IPS-15b (cell line): ENCODE results near the gene IFT80.

Experiments used
- H3K27me3 ChIP-seq: one replicate; pipeline ENCODE4 v1.6.1; 2013; ENCODE audit warnings: low read length; ENCODE audit not compliant: control insufficient read depth, insufficient read depth
- H3K36me3 ChIP-seq: one replicate; pipeline ENCODE4 v1.6.1; 2013; ENCODE audit warnings: low read length; ENCODE audit not compliant: control insufficient read depth, insufficient read depth
- H3K4me1 ChIP-seq: one replicate; pipeline ENCODE4 v1.6.1; 2013; ENCODE audit warnings: mild to moderate bottlenecking, low read length; ENCODE audit not compliant: control insufficient read depth, insufficient read depth
- H3K4me3 ChIP-seq: one replicate; pipeline ENCODE4 v1.5.1; 2013; ENCODE audit warnings: low read depth, low read length
- H3K9ac ChIP-seq: one replicate; pipeline ENCODE4 v1.6.1; 2013; ENCODE audit warnings: low read depth, mild to moderate bottlenecking, low read length
- H3K9me3 ChIP-seq: one replicate; pipeline ENCODE4 v1.6.1; 2013; ENCODE audit warnings: mild to moderate bottlenecking, low read length; ENCODE audit not compliant: control insufficient read depth, insufficient read depth

Gene IFT80

DNA sequence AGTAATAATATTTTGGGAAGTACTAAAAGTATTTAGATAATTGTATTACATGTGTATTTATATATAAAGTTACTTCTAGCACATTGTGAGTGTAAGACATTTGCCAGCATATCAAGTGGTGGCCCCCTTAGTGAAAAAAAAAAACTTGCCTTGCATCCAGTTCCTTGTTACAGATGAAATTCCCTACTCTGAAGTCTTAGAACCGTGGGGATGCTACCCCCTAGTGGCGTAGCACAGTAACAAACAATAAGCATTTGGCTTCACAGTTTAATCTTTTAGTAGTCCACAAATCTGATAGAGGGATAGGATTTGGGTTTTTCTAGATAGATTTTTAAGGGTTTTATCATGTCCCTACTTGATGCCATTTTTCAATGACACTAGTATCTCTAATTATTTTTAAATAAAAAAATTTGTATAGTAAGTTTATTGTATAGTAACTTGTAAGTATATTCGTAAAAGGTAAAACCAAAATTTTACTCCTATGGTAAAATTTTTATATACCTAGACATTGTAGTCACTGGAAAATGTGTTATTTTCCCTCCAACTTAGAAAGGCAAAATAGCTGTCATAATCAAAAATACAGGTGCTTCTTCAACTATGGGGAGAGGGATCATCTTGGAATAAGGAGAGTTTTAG, 14.7 kb upstream of the IFT80 start:
- Histone ChIP-seq H3K9ac (no peak overlapping the region), H3K4me1 (no peaks in the 10 kb centered on the region), H3K9me3 (no peaks in the 10 kb centered on the region), H3K36me3 (peaks cover 29% of the 10 kb centered on the region), H3K27me3 (no peaks in the 10 kb centered on the region), H3K4me3 (no peak overlapping the region)

DNA sequence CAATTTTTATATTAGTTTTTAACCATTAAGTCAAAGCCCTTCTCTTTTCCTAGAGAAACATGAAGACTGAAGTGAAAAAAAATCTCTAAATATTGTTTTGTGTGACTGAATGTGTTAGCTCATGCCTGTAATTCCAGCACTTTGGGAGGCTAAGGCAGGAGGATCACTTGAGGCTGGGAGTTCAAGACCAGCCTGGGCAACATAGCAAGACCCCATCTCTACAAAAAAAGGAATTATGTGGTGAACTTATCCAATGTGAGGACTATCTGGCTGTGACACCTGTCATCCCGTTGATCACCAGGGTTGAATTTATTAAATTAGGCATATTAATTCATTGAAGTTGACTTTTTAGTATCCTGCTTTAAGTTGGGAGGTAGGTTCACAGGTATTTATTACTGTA, 13.5 kb upstream of the IFT80 start:
- Histone ChIP-seq H3K9ac (no peak overlapping the region), H3K36me3 (peaks cover 26% of the 10 kb centered on the region), H3K27me3 (no peaks in the 10 kb centered on the region), H3K4me3 (no peak overlapping the region), H3K9me3 (no peaks in the 10 kb centered on the region), H3K4me1 (no peaks in the 10 kb centered on the region)

DNA sequence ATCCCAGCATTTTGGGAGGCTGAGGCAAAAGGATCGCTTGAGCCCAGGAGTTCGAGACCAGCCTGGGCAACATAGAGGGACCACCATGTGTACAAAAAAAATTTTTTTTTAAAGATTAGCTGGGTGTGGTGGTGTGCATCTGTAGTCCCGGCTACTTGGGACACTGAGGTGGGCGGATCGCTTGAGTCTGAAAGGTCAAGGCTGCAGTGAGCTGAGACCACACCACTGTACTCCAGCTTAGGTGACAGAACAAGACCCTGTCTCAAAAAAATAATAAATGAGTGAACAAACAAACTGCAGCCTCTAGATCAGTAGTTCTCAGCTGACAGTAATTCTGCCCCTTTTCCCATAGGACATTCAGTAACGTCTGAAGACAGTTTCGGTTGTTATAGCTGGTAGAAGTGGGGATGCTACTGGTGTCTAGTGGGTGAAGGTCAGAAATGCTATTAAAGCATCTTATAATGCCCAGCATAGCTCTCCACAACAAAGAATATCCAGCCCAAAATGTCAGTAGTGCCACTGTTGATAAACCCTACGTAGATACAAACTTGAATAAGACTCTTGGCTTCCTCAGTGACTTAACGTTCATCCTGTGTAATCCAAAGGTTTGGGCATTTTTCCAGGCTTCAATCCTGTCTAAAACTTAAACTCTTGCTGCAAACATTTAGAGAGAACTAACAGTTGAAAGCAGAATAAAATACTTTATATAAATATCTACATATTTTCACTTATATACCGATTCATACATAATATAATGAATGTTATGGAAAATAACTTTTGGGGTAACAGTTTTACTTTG, 11.0 kb upstream of the IFT80 start:
- peaks cover 18% of the 10 kb centered on the region for H3K36me3 ChIP-seq
- H3K4me3 ChIP-seq: no peak overlapping the region

DNA sequence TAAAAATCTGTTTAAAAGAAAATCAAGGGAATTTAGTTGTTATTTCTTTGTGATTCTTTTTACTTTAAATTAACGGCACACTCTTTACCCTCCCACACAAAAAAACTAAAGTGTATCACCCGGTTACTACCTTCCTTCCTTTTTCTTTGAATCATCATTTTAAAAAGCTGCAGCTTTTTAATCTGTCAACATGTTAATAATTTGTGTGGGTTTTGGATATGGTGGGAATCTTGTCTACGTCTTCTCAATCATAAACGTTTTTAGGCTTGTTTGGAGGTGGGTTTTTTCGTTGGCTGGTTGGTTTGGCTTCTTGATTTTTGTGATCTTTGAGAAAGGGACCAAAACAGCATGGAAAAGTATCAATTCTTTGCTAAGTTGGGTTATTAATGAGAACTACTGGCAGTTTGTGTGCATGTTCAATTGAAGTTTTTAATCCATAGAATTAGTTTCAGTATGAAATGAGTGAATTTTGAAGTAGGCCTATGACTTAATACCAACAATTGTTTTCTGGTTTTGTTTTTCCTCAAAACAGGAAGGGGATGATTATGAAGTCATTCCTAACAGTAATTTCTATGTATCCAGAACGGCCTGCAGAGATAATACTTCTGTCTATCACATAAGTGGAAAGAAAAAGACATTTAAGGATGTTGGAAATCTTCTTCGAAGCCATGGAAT, 4.9 kb upstream of the IFT80 start:
- H3K9me3 ChIP-seq: no peaks in the 10 kb centered on the region
- no peak overlapping the region for H3K9ac ChIP-seq
- no peak overlapping the region for H3K4me3 ChIP-seq
- H3K27me3 ChIP-seq: no peaks in the 10 kb centered on the region
- H3K36me3 ChIP-seq: no peaks in the 10 kb centered on the region
- H3K4me1 ChIP-seq: no peaks in the 10 kb centered on the region

More for the DNA sequence above, 11.0 kb upstream of the IFT80 start:
- Histone ChIP-seq H3K9me3 (no peaks in the 10 kb centered on the region), H3K9ac (no peak overlapping the region), H3K27me3 (no peaks in the 10 kb centered on the region), H3K4me1 (no peaks in the 10 kb centered on the region)

DNA sequence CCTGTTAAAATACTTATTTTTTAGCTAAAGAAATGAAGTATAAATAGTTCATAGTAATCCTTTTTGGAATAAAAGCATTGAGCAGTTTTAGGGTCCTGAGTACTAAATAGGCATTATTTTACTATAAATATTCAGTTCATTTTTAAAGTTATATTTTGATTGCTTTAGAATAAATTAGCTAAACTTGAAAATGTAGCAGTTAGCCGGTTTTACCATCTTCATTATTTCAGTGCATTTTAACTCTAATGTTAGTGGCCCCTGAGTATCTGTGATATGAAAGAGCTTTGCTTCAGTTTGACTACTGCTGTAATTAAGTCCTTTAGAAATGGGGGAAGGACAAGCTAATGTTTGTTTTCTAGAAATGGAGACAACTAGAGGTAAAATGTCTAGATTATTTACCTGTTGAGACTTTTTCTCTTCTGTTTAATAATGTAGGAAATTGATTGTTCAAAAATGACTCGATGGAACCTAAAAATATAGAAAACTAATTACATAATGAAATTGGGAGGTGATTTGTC, 4.1 kb upstream of the IFT80 start:
- peak overlapping the region; percentile 30 for H3K4me3 ChIP-seq
- no peak overlapping the region for H3K9ac ChIP-seq
- no peaks in the 10 kb centered on the region for H3K27me3 ChIP-seq
- H3K9me3 ChIP-seq: no peaks in the 10 kb centered on the region
- peaks cover 2% of the 10 kb centered on the region for H3K4me1 ChIP-seq
- H3K36me3 ChIP-seq: no peaks in the 10 kb centered on the region

DNA sequence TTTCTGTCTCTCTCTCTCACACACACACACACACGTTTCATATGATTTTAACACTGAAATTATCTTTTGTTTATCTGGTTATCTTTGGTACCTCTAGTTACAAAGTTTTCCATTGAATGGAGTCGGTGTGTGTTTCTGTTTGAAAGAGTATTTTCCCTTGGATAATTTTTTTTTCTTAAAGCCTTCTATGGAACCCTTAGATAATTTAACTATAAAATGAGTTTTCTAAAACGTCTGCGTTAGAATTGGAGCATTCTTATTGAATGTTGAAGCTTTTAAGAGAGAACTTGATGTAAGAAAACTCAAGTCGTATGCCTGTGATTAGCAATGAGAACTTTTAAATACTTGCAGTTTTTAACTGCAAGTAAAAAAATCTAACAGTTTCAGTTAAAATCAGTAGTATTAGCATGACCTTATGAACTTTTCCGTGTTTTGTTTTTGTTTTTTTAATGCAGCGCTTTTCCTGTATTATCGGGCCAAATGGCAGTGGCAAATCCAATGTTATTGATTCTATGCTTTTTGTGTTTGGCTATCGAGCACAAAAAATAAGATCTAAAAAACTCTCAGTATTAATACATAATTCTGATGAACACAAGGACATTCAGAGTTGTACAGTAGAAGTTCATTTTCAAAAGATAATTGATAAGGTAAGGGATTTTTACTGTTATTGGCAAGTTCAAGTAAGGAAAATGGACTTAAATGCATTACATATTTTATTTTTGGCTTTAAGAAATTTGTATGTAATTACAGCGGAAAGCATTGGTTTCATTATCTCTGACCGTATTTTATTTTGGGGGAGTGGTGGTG, 3.4 kb upstream of the IFT80 start:
- Histone ChIP-seq H3K9ac (no peak overlapping the region), H3K4me1 (peaks cover 3% of the 10 kb centered on the region), H3K27me3 (no peaks in the 10 kb centered on the region), H3K4me3 (peak overlapping the region; percentile 86), H3K36me3 (no peaks in the 10 kb centered on the region), H3K9me3 (no peaks in the 10 kb centered on the region)

DNA sequence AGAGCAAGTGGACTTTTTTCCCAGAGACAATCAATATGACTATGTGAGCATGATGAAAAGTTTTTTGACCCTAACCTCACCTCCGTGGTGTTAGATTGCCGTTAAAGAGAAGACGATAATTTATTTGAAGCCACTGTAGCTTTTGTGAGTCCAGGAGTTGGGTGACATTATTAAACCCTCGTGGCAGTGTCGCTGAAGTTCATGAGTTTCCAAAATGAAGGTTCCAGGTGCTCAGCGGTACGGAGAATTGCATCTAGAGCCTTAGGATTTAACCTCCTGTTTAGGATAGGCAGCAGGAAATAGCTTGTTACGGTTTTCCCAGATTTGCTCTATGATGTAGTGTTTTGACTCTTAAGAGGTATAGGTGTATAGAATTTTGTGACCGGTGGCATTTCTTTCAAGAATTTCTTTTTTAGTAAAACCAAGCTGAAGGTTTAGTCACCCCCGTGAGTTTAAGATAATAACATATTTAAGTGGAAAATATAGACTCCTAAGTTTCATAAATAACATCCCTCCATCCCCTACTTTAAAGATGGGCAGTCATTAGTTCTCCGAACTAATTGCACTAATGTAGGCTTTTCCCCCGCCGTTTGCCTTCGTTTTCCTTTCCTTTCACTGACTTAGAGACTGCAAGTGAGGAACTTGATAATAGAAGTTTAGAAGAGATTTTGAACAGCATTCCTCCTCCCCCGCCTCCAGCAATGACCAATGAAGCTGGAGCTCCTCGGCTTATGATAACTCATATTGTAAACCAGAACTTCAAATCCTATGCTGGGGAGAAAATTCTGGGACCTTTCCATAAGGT, 2.5 kb upstream of the IFT80 start:
- Histone ChIP-seq H3K4me3 (peak overlapping the region; percentile 86), H3K36me3 (no peaks in the 10 kb centered on the region)

DNA sequence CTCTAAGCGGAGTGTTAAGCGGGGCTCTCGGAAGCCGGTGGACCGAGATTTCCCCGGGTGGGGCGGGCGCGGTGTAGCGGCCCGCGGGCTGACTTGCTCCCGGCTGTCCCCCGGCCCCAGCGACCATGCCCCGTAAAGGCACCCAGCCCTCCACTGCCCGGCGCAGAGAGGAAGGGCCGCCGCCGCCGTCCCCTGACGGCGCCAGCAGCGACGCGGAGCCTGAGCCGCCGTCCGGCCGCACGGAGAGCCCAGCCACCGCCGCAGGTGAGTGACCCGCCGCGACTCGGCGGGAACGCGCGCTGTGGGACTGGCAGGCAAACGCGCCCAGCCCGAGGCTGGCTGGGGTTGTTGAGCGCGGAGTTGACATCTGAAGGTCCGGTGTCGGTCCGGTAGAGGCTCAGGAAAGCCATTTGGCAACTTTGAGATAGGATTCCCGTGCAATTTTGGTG, 1.7 kb upstream of the IFT80 start:
- peaks cover 3% of the 10 kb centered on the region for H3K4me1 ChIP-seq
- H3K9ac ChIP-seq: peak overlapping the region; percentile 94
- H3K9me3 ChIP-seq: no peaks in the 10 kb centered on the region
- no peaks in the 10 kb centered on the region for H3K27me3 ChIP-seq
- H3K36me3 ChIP-seq: no peaks in the 10 kb centered on the region
- peak overlapping the region; percentile 86 for H3K4me3 ChIP-seq

More for the DNA sequence above, 2.5 kb upstream of the IFT80 start:
- H3K9me3 ChIP-seq: no peaks in the 10 kb centered on the region
- H3K4me1 ChIP-seq: peaks cover 3% of the 10 kb centered on the region
- no peaks in the 10 kb centered on the region for H3K27me3 ChIP-seq
- peak overlapping the region; percentile 94 for H3K9ac ChIP-seq

DNA sequence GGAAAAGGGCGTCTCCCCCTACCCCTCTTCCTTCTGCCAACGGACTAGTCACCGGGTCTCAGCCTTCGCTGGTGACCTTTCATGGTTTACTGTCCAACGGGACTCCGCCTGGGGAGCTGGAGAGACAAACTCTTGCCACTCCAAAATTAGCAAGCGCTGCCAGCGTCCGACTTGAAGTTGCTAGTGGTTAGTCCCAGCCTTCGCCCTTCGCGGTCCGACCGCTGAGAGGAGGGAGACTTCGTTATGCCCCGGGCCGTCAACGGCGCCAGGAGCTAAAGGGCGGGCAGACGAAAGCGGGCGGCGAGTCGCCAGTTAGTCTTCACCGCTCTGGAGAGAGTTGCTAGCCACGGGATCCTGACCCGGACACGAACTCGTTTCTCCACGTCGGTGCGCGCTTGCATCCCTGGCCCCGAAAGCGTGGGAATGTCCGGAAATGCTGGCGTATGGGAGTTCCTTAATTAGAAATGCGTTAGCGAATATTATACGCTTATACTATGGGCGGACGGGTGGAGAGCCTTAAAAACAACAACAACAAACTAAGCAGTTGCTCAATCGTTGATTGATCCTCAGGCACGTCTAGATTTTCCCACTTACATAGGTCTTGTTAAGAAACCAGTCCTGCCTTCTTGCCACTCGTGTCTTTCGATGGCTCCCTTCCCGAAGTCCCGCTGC, 1.1 kb upstream of the IFT80 start:
- H3K9ac ChIP-seq: peak overlapping the region; percentile 94
- H3K9me3 ChIP-seq: no peaks in the 10 kb centered on the region
- no peaks in the 10 kb centered on the region for H3K36me3 ChIP-seq
- peak overlapping the region; percentile 86 for H3K4me3 ChIP-seq
- peaks cover 3% of the 10 kb centered on the region for H3K4me1 ChIP-seq
- H3K27me3 ChIP-seq: no peaks in the 10 kb centered on the region

DNA sequence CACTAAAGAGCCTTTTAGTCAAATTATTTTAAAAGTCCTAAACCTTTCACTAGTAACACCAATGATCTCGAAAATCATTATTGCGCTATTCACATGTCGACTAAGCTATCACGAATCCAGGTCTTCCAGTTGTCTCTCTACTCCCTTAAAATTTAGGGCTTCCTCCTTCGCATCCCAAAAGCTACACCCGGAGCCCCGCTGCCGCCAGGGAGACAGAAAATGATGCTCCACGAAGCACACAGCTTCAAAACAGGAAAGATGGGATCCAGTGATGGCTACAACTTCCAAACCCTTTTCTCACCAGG, 253 bp downstream of the IFT80 start:
- H3K4me1 ChIP-seq: peaks cover 3% of the 10 kb centered on the region
- peak overlapping the region; percentile 86 for H3K4me3 ChIP-seq
- H3K27me3 ChIP-seq: no peaks in the 10 kb centered on the region
- peak overlapping the region; percentile 88 for H3K9ac ChIP-seq
- H3K9me3 ChIP-seq: no peaks in the 10 kb centered on the region
- no peaks in the 10 kb centered on the region for H3K36me3 ChIP-seq
